ENCODE measurements around the gene VSTM2B.

The VSTM2B gene

GRCh38 chr19:29528946-29529645 is 3.3 kb downstream of the VSTM2B start:
- H3K4me3 ChIP-seq (replicated peaks; ENCODE audit: low read depth, low read length): no peak overlapping the region
- TF ChIP-seq, protein P1, sequence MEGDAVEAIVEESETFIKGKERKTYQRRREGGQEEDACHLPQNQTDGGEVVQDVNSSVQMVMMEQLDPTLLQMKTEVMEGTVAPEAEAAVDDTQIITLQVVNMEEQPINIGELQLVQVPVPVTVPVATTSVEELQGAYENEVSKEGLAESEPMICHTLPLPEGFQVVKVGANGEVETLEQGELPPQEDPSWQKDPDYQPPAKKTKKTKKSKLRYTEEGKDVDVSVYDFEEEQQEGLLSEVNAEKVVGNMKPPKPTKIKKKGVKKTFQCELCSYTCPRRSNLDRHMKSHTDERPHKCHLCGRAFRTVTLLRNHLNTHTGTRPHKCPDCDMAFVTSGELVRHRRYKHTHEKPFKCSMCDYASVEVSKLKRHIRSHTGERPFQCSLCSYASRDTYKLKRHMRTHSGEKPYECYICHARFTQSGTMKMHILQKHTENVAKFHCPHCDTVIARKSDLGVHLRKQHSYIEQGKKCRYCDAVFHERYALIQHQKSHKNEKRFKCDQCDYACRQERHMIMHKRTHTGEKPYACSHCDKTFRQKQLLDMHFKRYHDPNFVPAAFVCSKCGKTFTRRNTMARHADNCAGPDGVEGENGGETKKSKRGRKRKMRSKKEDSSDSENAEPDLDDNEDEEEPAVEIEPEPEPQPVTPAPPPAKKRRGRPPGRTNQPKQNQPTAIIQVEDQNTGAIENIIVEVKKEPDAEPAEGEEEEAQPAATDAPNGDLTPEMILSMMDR (IDR thresholded peaks at IDR 0.05; ENCODE audit: low read length, missing control alignments): no peak
- no peak for DNase-seq (ENCODE audit: low read depth)

DNA sequence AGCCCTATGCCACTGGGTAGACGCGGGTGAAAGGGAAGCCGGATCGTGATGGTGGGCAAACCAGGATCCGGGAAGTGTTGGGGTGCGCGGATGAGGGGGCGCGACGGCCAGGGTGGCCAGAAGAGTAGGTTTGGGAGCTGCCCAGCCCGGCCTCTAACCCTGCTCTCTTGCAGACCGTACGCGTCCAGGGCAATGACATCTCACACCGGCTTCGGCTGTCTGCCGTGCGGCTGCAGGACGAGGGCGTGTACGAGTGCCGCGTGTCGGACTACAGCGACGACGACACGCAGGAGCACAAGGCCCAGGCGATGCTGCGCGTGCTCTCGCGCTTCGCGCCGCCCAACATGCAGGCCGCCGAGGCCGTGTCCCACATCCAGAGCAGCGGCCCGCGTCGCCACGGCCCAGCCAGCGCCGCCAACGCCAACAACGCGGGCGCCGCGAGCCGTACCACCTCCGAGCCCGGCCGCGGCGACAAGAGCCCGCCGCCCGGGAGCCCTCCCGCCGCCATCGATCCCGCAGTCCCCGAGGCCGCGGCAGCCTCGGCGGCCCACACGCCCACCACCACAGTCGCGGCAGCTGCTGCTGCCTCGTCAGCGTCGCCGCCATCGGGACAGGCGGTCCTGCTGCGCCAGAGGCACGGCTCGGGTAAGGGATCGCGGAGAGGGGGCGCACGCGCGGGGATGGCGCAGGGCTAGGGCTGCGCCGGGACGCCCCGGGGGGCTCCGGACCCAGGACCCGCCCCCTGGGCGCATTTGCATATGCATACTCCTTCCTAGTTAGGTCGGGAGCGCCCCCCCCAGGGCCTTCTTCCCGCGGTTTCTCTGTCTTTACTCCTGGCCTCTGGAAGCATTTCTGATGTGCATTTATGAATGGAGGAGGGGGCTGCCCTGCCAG is 4.1 kb downstream of the VSTM2B start:
- no peak for DNase-seq (ENCODE audit: low read depth)
- H3K4me3 ChIP-seq (replicated peaks; ENCODE audit: low read depth, low read length): no peak overlapping the region
- TF ChIP-seq, protein P1 (IDR thresholded peaks at IDR 0.05; ENCODE audit: low read length, missing control alignments): no peak

DNA sequence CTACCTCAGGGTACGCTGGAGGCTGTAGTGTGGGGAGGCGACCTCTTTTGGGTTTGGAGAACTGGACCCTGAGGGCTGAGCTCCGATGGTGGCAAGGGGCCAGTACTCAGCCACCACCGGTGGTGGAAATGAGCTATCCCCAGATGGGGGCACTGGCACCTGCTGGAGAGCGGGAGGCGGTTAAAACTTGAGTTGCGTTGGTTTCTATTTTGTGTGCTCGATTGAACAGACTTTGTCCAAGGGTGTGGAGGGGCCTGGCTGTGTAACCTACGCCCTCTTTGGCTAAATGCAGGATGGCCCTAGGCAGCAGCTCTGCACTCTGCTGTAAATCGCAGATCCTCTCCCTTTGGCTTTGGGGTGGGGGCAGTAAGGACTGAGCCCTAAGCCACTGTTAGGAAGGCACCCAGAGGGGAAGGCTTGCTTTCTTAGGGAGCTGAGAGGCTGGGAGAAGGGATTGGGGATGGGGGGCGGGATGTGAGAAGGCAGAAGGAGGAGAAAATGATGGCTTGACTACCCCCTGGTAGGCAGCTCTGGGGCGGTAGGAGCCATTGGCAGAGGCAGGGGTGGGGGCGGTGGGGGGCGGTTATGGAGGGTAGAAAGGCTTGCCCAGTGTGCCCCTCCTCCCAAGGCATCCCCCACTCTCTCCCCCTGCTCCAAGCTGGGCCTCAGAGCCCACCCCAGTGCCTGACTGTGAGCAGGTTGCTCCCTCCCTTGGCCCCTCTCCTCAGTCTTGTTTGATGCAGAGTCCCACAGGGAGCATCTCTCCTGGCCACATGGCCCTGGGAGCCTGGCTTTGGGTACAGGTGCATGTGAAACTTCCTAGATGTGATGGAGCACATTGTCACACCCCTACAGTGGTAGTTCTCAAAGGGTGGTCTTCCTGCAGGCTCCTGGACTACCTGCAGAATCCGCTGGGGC is 5.0 kb downstream of the VSTM2B start:
- no peak overlapping the region for H3K4me3 ChIP-seq (replicated peaks; ENCODE audit: low read depth, low read length)
- no peak for DNase-seq (ENCODE audit: low read depth)

DNA sequence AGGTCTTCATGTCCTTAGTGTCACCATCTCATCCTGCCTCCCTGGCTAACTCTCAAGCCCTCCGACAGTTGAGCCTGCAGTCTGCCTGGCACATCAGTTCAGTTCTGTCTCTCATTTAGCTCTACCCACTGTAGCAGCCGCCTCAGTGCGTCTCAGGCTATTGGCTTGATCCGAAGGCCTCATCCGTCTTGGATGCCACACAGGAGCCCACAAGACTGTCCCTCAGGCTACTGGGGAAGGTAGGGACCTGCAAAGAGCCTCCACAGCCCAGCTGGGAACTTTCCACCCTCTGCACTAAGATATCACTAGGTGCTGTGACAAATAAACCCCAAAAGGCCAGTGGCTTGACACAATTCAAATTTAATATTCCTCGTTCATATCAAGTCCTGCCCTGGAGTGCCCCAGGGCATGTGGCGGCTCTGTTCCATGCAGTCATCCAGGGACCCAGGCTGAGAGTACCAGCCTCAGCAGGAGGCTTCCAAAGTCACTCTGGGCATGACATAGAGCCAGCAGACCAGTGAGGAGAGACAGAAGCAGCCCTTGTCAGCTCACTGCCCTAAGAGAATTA is 5.7 kb downstream of the VSTM2B start:
- DNase-seq (ENCODE audit: low read depth): no peak
- TF ChIP-seq, protein P1 (IDR thresholded peaks at IDR 0.05; ENCODE audit: low read length, missing control alignments): no peak
- H3K4me3 ChIP-seq (replicated peaks; ENCODE audit: low read depth, low read length): no peak overlapping the region

More for the DNA sequence above, 5.0 kb downstream of the VSTM2B start:
- TF ChIP-seq, protein P1 (IDR thresholded peaks at IDR 0.05; ENCODE audit: low read length, missing control alignments): no peak

DNA sequence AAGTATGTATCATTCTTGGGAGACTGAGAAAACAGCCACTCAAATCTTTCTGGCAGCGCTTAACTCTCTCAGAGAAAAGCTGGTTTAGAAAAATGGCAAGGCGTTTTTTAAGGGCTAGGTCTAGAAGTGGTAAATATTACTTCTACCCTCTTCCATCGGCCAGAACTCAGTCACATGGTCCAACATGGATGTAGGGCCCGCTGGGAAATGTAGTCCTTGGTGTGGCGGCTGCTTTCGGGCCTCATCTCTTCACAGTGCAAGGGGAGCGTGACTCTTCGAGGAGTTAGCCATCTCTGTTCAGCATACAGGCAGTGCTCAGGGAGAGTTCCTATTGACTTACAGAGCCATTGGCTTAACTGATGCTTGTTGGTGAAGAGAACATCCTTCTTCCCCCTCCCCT is 6.3 kb downstream of the VSTM2B start:
- no peak for DNase-seq (ENCODE audit: low read depth)
- H3K4me3 ChIP-seq (replicated peaks; ENCODE audit: low read depth, low read length): no peak overlapping the region
- TF ChIP-seq, protein P1 (IDR thresholded peaks at IDR 0.05; ENCODE audit: low read length, missing control alignments): no peak

GRCh38 chr19:29532956-29533355 is 7.2 kb downstream of the VSTM2B start:
- H3K4me3 ChIP-seq (replicated peaks; ENCODE audit: low read depth, low read length): no peak overlapping the region
- TF ChIP-seq, protein P1 (IDR thresholded peaks at IDR 0.05; ENCODE audit: low read length, missing control alignments): no peak
- DNase-seq (ENCODE audit: low read depth): no peak
